Measurements from ENCODE around the gene GPAM. TPM values are rescaled to one million over a fixed set of nuclear protein-coding genes. Genes with fewer than 3 reads are reported as not detected.
"Not testable (repeated sequence)": the region's sequence is repeated elsewhere in the genome, so short reads cannot be mapped to it uniquely, and the experiment has no call there.

Gene GPAM
- total RNA-seq, 4 donors from 2014 or later, result 1.00 to 6.6 (median 5.8) TPM

DNA sequence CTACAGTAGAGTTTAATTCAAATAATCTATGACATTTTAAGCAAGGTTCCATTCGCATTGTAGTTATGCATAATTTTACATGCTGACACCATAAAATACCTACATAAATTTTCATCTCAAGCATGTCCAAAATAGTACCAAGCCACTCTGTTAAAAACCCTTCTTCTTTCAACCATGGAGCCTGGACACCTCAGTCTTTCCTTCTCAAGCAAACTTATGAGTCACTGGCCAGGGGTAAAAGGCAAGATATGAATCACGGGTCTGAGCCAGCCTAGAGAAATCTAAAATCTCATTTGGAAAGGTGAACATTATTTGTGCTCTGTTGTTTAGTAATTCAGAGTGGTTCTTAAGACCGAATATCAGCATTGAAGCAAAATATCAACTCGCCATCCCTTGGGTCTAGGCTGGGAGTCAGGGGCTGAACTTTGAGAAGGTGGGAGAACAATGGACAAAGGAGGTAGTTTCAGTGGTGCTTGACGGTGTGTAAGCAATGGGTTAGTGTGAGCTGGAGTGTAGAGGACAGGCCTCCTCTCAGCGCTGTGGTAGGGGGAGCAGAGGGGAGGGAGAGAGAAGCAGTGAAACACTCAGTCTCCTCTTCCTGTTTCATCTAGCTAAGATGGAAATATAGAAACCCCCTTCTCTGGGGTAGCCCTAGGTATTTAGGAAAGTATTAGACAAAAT is 19.1 kb upstream of the GPAM start:
- intact Hi-C loops (cut with DNase I; ENCODE audit: low total_unique reads), result no loop called here
- Histone ChIP-seq H3K27ac (no peak overlapping the region), H3K27me3 (no peaks in the 10 kb centered on the region), H3K9me3 (no peaks in the 10 kb centered on the region), H3K4me1 (no peaks in the 10 kb centered on the region), H3K36me3 (no peaks in the 10 kb centered on the region), H3K4me3 (no peak overlapping the region)
- DNase-seq, result no peak
- in situ Hi-C loops (cut with MboI; ENCODE audit: low pct_ligation_motif_present in 1 of 4, low pct_unique_long_range_greater_than_20kb in 1 of 4, low sequenced_read_pairs in 3 of 4), result no loop called here
- 73 to 83% methylated on average over 6 of the region's 6 CpGs for WGBS, 2 donors (ENCODE audit: low coverage in 1 of 2)
- TF ChIP-seq, protein P1, sequence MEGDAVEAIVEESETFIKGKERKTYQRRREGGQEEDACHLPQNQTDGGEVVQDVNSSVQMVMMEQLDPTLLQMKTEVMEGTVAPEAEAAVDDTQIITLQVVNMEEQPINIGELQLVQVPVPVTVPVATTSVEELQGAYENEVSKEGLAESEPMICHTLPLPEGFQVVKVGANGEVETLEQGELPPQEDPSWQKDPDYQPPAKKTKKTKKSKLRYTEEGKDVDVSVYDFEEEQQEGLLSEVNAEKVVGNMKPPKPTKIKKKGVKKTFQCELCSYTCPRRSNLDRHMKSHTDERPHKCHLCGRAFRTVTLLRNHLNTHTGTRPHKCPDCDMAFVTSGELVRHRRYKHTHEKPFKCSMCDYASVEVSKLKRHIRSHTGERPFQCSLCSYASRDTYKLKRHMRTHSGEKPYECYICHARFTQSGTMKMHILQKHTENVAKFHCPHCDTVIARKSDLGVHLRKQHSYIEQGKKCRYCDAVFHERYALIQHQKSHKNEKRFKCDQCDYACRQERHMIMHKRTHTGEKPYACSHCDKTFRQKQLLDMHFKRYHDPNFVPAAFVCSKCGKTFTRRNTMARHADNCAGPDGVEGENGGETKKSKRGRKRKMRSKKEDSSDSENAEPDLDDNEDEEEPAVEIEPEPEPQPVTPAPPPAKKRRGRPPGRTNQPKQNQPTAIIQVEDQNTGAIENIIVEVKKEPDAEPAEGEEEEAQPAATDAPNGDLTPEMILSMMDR (IDR thresholded peaks at IDR 0.05), result no peak
- no peak for TF ChIP-seq POLR2A (IDR thresholded peaks at IDR 0.05)
- TF ChIP-seq POLR2AphosphoS5 (IDR thresholded peaks at IDR 0.05), result no peak
- no peak for TF ChIP-seq EP300 (IDR thresholded peaks at IDR 0.05; ENCODE audit: low read depth)

DNA sequence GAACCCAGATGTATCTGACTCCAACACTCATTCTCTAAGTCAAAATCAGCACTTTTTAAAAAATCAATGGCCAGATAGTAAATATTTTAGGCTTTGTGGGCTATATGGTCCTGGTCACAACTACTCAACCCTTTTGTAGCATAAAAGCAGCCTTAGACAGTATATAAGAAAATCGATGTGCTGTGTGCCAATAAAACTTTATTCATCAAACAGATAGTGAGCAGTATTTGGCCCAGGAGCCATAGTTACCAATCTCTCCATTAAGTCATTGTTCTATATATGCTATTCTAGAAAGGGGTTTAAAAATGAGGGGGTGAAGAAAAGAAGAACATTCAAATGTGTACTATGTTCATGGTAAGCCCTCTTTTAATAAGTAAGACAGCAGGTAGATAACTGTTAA is 18.5 kb upstream of the GPAM start:
- TF ChIP-seq, protein P1 (IDR thresholded peaks at IDR 0.05), result no peak
- in situ Hi-C loops (cut with MboI; ENCODE audit: low pct_ligation_motif_present in 1 of 4, low pct_unique_long_range_greater_than_20kb in 1 of 4, low sequenced_read_pairs in 3 of 4) (no loop called here), intact Hi-C loops (cut with DNase I; ENCODE audit: low total_unique reads) (no loop called here)
- Histone ChIP-seq H3K27ac (no peak overlapping the region), H3K4me3 (no peak overlapping the region), H3K4me1 (no peaks in the 10 kb centered on the region), H3K36me3 (no peaks in the 10 kb centered on the region), H3K9me3 (no peaks in the 10 kb centered on the region), H3K27me3 (no peaks in the 10 kb centered on the region)
- 86 to 88% methylated on average over 1 of the region's 1 CpG for WGBS, 2 donors (ENCODE audit: low coverage in 1 of 2)
- DNase-seq, result no peak

DNA sequence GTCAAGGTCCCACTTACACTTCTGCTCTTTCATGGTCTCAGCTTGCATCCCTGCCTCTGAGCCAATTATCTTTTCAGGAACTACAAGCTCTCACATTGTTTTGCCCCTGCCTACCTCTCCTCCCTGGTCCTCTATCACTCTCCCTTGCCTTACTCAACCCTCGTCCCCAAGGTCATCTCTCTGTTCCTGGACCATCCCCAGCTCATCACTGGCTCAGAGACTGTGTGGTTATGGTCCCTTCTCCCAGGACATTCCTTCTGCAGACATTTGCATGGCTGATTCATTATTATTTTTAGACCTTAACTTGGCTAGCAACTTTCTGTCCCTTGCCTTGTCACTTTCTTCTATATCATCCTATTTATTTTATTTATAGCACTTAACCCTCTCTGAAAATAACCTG is 17.8 kb upstream of the GPAM start:
- H3K27ac ChIP-seq, result no peak overlapping the region
- DNase-seq, result no peak
- intact Hi-C loops (cut with DNase I; ENCODE audit: low total_unique reads) (no loop called here), in situ Hi-C loops (cut with MboI; ENCODE audit: low pct_ligation_motif_present in 1 of 4, low pct_unique_long_range_greater_than_20kb in 1 of 4, low sequenced_read_pairs in 3 of 4) (no loop called here)
- H3K4me3 ChIP-seq, result no peak overlapping the region
- H3K4me1 ChIP-seq, result no peaks in the 10 kb centered on the region
- no peaks in the 10 kb centered on the region for H3K9me3 ChIP-seq
- TF ChIP-seq POLR2AphosphoS5 (IDR thresholded peaks at IDR 0.05) (no peak), POLR2A (IDR thresholded peaks at IDR 0.05) (no peak), EP300 (IDR thresholded peaks at IDR 0.05; ENCODE audit: low read depth) (no peak)
- TF ChIP-seq, protein P1 (IDR thresholded peaks at IDR 0.05), result no peak
- 59 to 73% methylated on average over 1 of the region's 1 CpG for WGBS, 2 donors (ENCODE audit: low coverage in 1 of 2)
- H3K27me3 ChIP-seq, result no peaks in the 10 kb centered on the region
- no peaks in the 10 kb centered on the region for H3K36me3 ChIP-seq

DNA sequence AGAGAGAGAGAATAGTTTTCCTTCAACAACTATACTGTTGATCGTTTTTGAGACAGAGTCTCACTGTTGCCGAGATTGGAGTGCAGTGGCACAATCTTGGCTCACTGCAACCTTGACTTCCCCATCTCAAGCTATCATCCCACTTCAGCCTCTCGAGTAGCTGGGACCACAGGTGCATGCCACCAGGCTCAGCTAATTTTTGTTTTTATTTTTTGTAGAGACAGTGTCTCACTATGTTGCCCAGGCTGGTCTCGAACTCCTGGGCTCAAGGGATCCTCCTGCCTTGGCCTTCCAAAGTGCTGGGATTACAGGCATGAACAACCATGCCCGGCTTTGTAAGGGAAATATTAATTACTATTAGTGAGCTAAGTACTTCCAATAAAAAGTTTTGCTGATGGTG is 16.7 kb upstream of the GPAM start:
- H3K27ac ChIP-seq; H3K4me3 ChIP-seq; in situ Hi-C loops (cut with MboI; ENCODE audit: low pct_ligation_motif_present in 1 of 4, low pct_unique_long_range_greater_than_20kb in 1 of 4, low sequenced_read_pairs in 3 of 4); H3K36me3 ChIP-seq; intact Hi-C loops (cut with DNase I; ENCODE audit: low total_unique reads); H3K4me1 ChIP-seq; H3K27me3 ChIP-seq; DNase-seq; H3K9me3 ChIP-seq: not testable (repeated sequence)
- 81 to 92% methylated on average over 2 to 5 of the region's 5 CpGs for WGBS, 2 donors (ENCODE audit: low coverage in 1 of 2)

DNA sequence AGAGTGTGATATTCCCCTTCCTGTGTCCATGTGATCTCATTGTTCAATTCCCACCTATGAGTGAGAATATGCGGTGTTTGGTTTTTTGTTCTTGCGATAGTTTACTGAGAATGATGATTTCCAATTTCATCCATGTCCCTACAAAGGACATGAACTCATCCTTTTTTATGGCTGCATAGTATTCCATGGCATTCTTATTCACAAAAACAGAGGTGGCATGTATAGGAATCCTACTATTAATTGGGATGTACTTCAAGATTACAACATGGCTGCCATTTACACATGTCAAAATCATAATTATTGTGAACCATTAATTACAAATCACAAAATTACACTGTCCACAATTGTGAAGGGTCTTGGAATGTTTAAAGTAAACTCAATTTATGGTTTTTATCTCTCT is 14.1 kb upstream of the GPAM start:
- not testable (repeated sequence) for H3K9me3 ChIP-seq, H3K4me3 ChIP-seq, H3K27me3 ChIP-seq, H3K4me1 ChIP-seq, H3K27ac ChIP-seq, H3K36me3 ChIP-seq, DNase-seq
- in situ Hi-C loops (cut with MboI; ENCODE audit: low pct_ligation_motif_present in 1 of 4, low pct_unique_long_range_greater_than_20kb in 1 of 4, low sequenced_read_pairs in 3 of 4), result loop anchor here (25.0 kb wide), 2 partner anchors 115 to 240 kb away; partner anchors contain the start of genes VTI1A (in 4 of the 4) and ZDHHC6 (in 4 of the 4)
- WGBS, 2 donors (ENCODE audit: low coverage in 1 of 2), result 100% methylated on average over 1 of the region's 2 CpGs; no CpG with 5 or more reads in 1 of the 2 donors
- intact Hi-C loops (cut with DNase I; ENCODE audit: low total_unique reads), result loop anchor here (10.0 kb wide), 1 partner anchor 117 kb away; no protein-coding TSS in a partner anchor

Data from transverse colon (tissue), 4 donors.